HG03460 (cell line): ENCODE measurements around the gene PCSK9.
A peak's percentile ranks its signal among the peaks of the same experiment; 100 is the strongest.

Source experiments
- ATAC-seq: cut with Tn5 transposase; IDR thresholded peaks from one replicate; pipeline ENCODE4 v1.9.1; 2021; ENCODE audit not compliant: unreplicated experiment

Gene PCSK9

GRCh38 chr1:55039342-55040082 is at the start of gene PCSK9:
PCSK9 (plus strand) TSS chr1:55039548; CDS start chr1:55039838, 290 bp downstream.
- no peak for ATAC-seq

- ATAC-seq = no peak
These were observed 49.2 kb upstream of the PCSK9 start for GRCh38 chr1:54989968-54990810.

GRCh38 chr1:54990916-54991315 is 48.4 kb upstream of the PCSK9 start:
- ATAC-seq = no peak

GRCh38 chr1:54991939-54992338 is 47.4 kb upstream of the PCSK9 start:
- ATAC-seq = no peak

GRCh38 chr1:54993140-54993539 is 46.2 kb upstream of the PCSK9 start:
- ATAC-seq = no peak

GRCh38 chr1:54994355-54994990 is 44.9 kb upstream of the PCSK9 start:
- no peak for ATAC-seq

- ATAC-seq = no peak
These were observed 44.2 kb upstream of the PCSK9 start for GRCh38 chr1:54995013-54995760.

- ATAC-seq = no peak
These were observed 43.5 kb upstream of the PCSK9 start for GRCh38 chr1:54995835-54996234.

GRCh38 chr1:54996359-54996868 is 42.9 kb upstream of the PCSK9 start:
- peak; percentile 76 for ATAC-seq

GRCh38 chr1:54996869-54997710 is 42.3 kb upstream of the PCSK9 start:
- ATAC-seq = no peak

- ATAC-seq = no peak
These were observed 41.7 kb upstream of the PCSK9 start for GRCh38 chr1:54997711-54997986.

- no peak for ATAC-seq
These were observed 41.2 kb upstream of the PCSK9 start for GRCh38 chr1:54998100-54998499.

- ATAC-seq = no peak
These were observed 40.7 kb upstream of the PCSK9 start, which contains the start of gene BSND for GRCh38 chr1:54998677-54999076. BSND (plus strand) TSS chr1:54998933; CDS start chr1:54999187, 254 bp downstream.

- ATAC-seq = no peak
These were observed 39.0 kb upstream of the PCSK9 start for GRCh38 chr1:55000110-55001085.

- ATAC-seq = no peak
These were observed 38.0 kb upstream of the PCSK9 start for GRCh38 chr1:55001311-55001710.

GRCh38 chr1:55002686-55003085 is 36.7 kb upstream of the PCSK9 start:
- ATAC-seq = no peak

GRCh38 chr1:55005351-55006140 is 33.8 kb upstream of the PCSK9 start:
- ATAC-seq = no peak

- no peak for ATAC-seq
These were observed 32.4 kb upstream of the PCSK9 start for GRCh38 chr1:55006931-55007330.
